Testis (tissue), 3 donors: ENCODE data around the gene LRP1B. TPM values are rescaled to one million over a fixed set of nuclear protein-coding genes. Genes with fewer than 3 reads are reported as not detected.
"Not testable (repeated sequence)": the region's sequence is repeated elsewhere in the genome, so short reads cannot be mapped to it uniquely, and the experiment has no call there.

Experiments used
- DNase-seq: peaks from one replicate; pipeline ENCODE4 v3.0.0-alpha.2; 2019
- H3K27ac ChIP-seq, 2 donors: fragments of 200-600 bp; sonication (generic); one replicate each; pipeline ENCODE4 v1.5.1; 2019
- H3K27me3 ChIP-seq: fragments of 200-600 bp; sonication (generic); one replicate; pipeline ENCODE4 v1.5.1; 2019
- H3K36me3 ChIP-seq: fragments of 200-600 bp; sonication (generic); one replicate; pipeline ENCODE4 v1.5.1; 2017; ENCODE audit warnings: low read depth; ENCODE audit errors: missing control alignments
- H3K4me1 ChIP-seq: fragments of 200-600 bp; sonication (generic); one replicate; pipeline ENCODE4 v1.5.1; 2019
- H3K4me3 ChIP-seq, 2 donors: fragments of 200-600 bp; sonication (generic); one replicate each; pipeline ENCODE4 v1.5.1; 2017 to 2019
- H3K9me3 ChIP-seq: fragments of 200-600 bp; sonication (generic); one replicate; pipeline ENCODE4 v1.5.1; 2017
- CTCF ChIP-seq, 3 experiments: fragments of 450-650 bp in 2 of 3; fragments of 200-600 bp in 1 of 3; sonication (generic) in 1 of 3; IDR thresholded peaks; one replicate each; pipeline ENCODE4 v1.5.1; 2016 to 2019; ENCODE audit warnings: antibody characterized with exemption in 3 of 3, mild to moderate bottlenecking in 2 of 3, moderate library complexity in 1 of 3
- POLR2A ChIP-seq: fragments of 450-650 bp; IDR thresholded peaks from one replicate; pipeline ENCODE4 v1.6.1; 2017; ENCODE audit warnings: antibody characterized with exemption, mild to moderate bottlenecking, moderate library complexity
- WGBS, 2 donors: methylation state at CpG; one replicate each; pipeline ENCODE4 v1.1.5; 2018; 5-methylcytosine and 5-hydroxymethylcytosine counted together
- intact Hi-C: fragments of 100-400 bp; cut with DNase I; formaldehyde crosslinking; loops from one replicate; pipeline ENCODE4 v1.15.1; 2023; ENCODE audit warnings: low total_unique reads
- polyA plus RNA-seq: library from polyadenylated mRNA; stranded (reverse); fragments of 350-450 nt; fragmentation: Illumina TruSeq; extraction: RNeasy Lipid Tissue Mini Kit (QIAGEN cat#74804); gene quantifications from one replicate; pipeline ENCODE4 v1.2.3, GENCODE V29; 2014; ENCODE audit warnings: low read depth, low replicate concordance; ENCODE audit not compliant: insufficient read depth
- total RNA-seq, 2 donors: library from RNA; depleted of rRNA; stranded (reverse); fragments of >200 nt; gene quantifications; one replicate each; pipeline ENCODE4 v1.2.3, GENCODE V29; 2016

LRP1B gene
- total and polyA plus RNA-seq, 3 donors from 2014 or later: 0.79 to 1.9 (median 0.84) TPM

GRCh38 chr2:140551287-140551686 lies 1579.5 kb downstream of the LRP1B start:
- Histone ChIP-seq H3K27ac (no peak overlapping the region), H3K27me3 (no peaks in the 10 kb centered on the region), H3K9me3 (no peaks in the 10 kb centered on the region), H3K4me1 (no peaks in the 10 kb centered on the region), H3K4me3 (no peak overlapping the region), H3K36me3 (no peaks in the 10 kb centered on the region)
- TF ChIP-seq CTCF (IDR thresholded peaks at IDR 0.05) (no peak), POLR2A (no peak)
- intact Hi-C loops: no loop called here
- DNase-seq: no peak
- 88 to 89% methylated on average over 1 of the region's 1 CpG for WGBS, 2 donors

- H3K4me1 ChIP-seq: no peaks in the 10 kb centered on the region
- no peaks in the 10 kb centered on the region for H3K9me3 ChIP-seq
- no peak overlapping the region for H3K27ac ChIP-seq
- intact Hi-C loops: no loop called here
- H3K27me3 ChIP-seq: no peaks in the 10 kb centered on the region
- no peak overlapping the region for H3K4me3 ChIP-seq
- no peaks in the 10 kb centered on the region for H3K36me3 ChIP-seq
- DNase-seq: no peak
- WGBS, 2 donors: 91 to 96% methylated on average over 2 of the region's 2 CpGs
- TF ChIP-seq CTCF (IDR thresholded peaks at IDR 0.05) (no peak), POLR2A (no peak)
Observed at GRCh38 chr2:140550821-140551220, 1580.0 kb downstream of the LRP1B start.

GRCh38 chr2:140544769-140545168 lies 1586.0 kb downstream of the LRP1B start:
- DNase-seq, H3K27me3 ChIP-seq, H3K27ac ChIP-seq, H3K4me1 ChIP-seq, H3K9me3 ChIP-seq, H3K36me3 ChIP-seq, intact Hi-C loops, H3K4me3 ChIP-seq: not testable (repeated sequence)
- 75 to 78% methylated on average over 2 of the region's 2 CpGs for WGBS, 2 donors

- H3K4me3 ChIP-seq: no peak overlapping the region
- 76 to 87% methylated on average over 5 of the region's 5 CpGs for WGBS, 2 donors
- H3K36me3 ChIP-seq: no peaks in the 10 kb centered on the region
- intact Hi-C loops: no loop called here
- H3K9me3 ChIP-seq: no peaks in the 10 kb centered on the region
- H3K27me3 ChIP-seq: no peaks in the 10 kb centered on the region
- H3K27ac ChIP-seq: no peak overlapping the region
- no peak for TF ChIP-seq CTCF (IDR thresholded peaks at IDR 0.05)
- no peak for TF ChIP-seq POLR2A
- no peaks in the 10 kb centered on the region for H3K4me1 ChIP-seq
- no peak for DNase-seq
Observed at GRCh38 chr2:140542627-140543026, 1588.2 kb downstream of the LRP1B start.

GRCh38 chr2:140539242-140539875 lies 1591.5 kb downstream of the LRP1B start:
- WGBS, 2 donors: 87 to 90% methylated on average over 7 of the region's 7 CpGs
- Histone ChIP-seq H3K27ac (no peak overlapping the region), H3K4me3 (no peak overlapping the region), H3K36me3 (no peaks in the 10 kb centered on the region), H3K27me3 (no peaks in the 10 kb centered on the region), H3K9me3 (no peaks in the 10 kb centered on the region), H3K4me1 (no peaks in the 10 kb centered on the region)
- DNase-seq: no peak
- TF ChIP-seq POLR2A (no peak), CTCF (IDR thresholded peaks at IDR 0.05) (no peak)
- intact Hi-C loops: no loop called here
